H9 (cell line): ENCODE results near the gene NHSL2. TPM values are rescaled to one million over a fixed set of nuclear protein-coding genes. Genes with fewer than 3 reads are reported as not detected.

Experiments used
- DNase-seq: peaks from one replicate; pipeline ENCODE4 v3.0.0-alpha.2; 2017
- H2AFZ ChIP-seq: one replicate; pipeline ENCODE4 v1.6.1; 2013; ENCODE audit warnings: mild to moderate bottlenecking, low read length, control low read depth, moderate library complexity
- H2AK5ac ChIP-seq: 2 replicates; pipeline ENCODE4 v1.6.1; 2013; ENCODE audit warnings: low read length, control low read depth, mixed read lengths; ENCODE audit not compliant: insufficient read length
- H2BK120ac ChIP-seq: one replicate; pipeline ENCODE4 v1.6.1; 2013; ENCODE audit warnings: low read depth, mild to moderate bottlenecking, low read length, control low read depth, inconsistent platforms; ENCODE audit not compliant: poor library complexity, severe bottlenecking
- H2BK12ac ChIP-seq: 2 replicates; pipeline ENCODE4 v1.6.1; 2013; ENCODE audit warnings: low read length, control low read depth, mixed read lengths, low read depth; ENCODE audit not compliant: insufficient read length
- H2BK15ac ChIP-seq: 2 replicates; pipeline ENCODE4 v1.6.1; 2013; ENCODE audit warnings: low read depth, low read length, control low read depth
- H2BK20ac ChIP-seq: one replicate; pipeline ENCODE4 v1.6.1; 2013; ENCODE audit warnings: low read depth, mild to moderate bottlenecking, low read length, control low read depth, inconsistent platforms; ENCODE audit not compliant: poor library complexity, severe bottlenecking
- H2BK5ac ChIP-seq: 2 replicates; pipeline ENCODE4 v1.6.1; 2013; ENCODE audit warnings: low read length, control low read depth, mixed read lengths; ENCODE audit not compliant: insufficient read length
- H3K14ac ChIP-seq: 2 replicates; pipeline ENCODE4 v1.6.1; 2013; ENCODE audit warnings: low read length, control low read depth; ENCODE audit not compliant: insufficient read depth
- H3K18ac ChIP-seq: 2 replicates; pipeline ENCODE4 v1.6.1; 2013; ENCODE audit warnings: low read depth, mild to moderate bottlenecking, mixed read lengths, low read length, control low read depth; ENCODE audit not compliant: insufficient read length
- H3K23ac ChIP-seq: 2 replicates; pipeline ENCODE4 v1.6.1; 2013; ENCODE audit warnings: low read length, control low read depth, mixed read lengths, low read depth; ENCODE audit not compliant: insufficient read length
- H3K23me2 ChIP-seq: 2 replicates; pipeline ENCODE4 v1.6.1; 2013; ENCODE audit warnings: low read depth, mild to moderate bottlenecking, mixed read lengths, low read length, control low read depth; ENCODE audit not compliant: insufficient read length, poor library complexity, severe bottlenecking
- H3K27ac ChIP-seq: 2 replicates; pipeline ENCODE4 v1.5.1; 2013; ENCODE audit warnings: low read length, control low read depth, mixed read lengths, low read depth; ENCODE audit not compliant: insufficient read length
- H3K27me3 ChIP-seq: 2 replicates; pipeline ENCODE4 v1.6.1; 2013; ENCODE audit warnings: low read length, control low read depth, inconsistent platforms; ENCODE audit not compliant: insufficient read depth
- H3K4ac ChIP-seq: 2 replicates; pipeline ENCODE4 v1.6.1; 2013; ENCODE audit warnings: low read depth, mild to moderate bottlenecking, control low read depth, inconsistent platforms, low read length, moderate library complexity
- H3K4me1 ChIP-seq: 2 replicates; pipeline ENCODE4 v1.6.1; 2013; ENCODE audit warnings: low read length, control low read depth, inconsistent platforms; ENCODE audit not compliant: insufficient read depth
- H3K4me2 ChIP-seq: 2 replicates; pipeline ENCODE4 v1.6.1; 2013; ENCODE audit warnings: low read length, control low read depth, mixed read lengths; ENCODE audit not compliant: insufficient read length, insufficient read depth
- H3K56ac ChIP-seq: 2 replicates; pipeline ENCODE4 v1.6.1; 2013; ENCODE audit warnings: low read depth, mild to moderate bottlenecking, mixed read lengths, low read length, control low read depth; ENCODE audit not compliant: insufficient read length
- H3K79me1 ChIP-seq: 2 replicates; pipeline ENCODE4 v1.6.1; 2013; ENCODE audit warnings: low read depth, mild to moderate bottlenecking, moderate library complexity, low read length, control low read depth, inconsistent platforms; ENCODE audit not compliant: insufficient read depth, poor library complexity, severe bottlenecking
- H3K79me2 ChIP-seq: 2 replicates; pipeline ENCODE4 v1.6.1; 2013; ENCODE audit warnings: low read length, control low read depth, inconsistent platforms; ENCODE audit not compliant: insufficient read depth
- H3K9ac ChIP-seq: 2 replicates; pipeline ENCODE4 v1.6.1; 2013; ENCODE audit warnings: low read length, control low read depth, mixed read lengths; ENCODE audit not compliant: insufficient read length; ENCODE audit errors: extremely low read depth
- H3K9me3 ChIP-seq: one replicate; pipeline ENCODE4 v1.6.1; 2013; ENCODE audit warnings: low read depth, low read length, inconsistent platforms; ENCODE audit not compliant: control insufficient read depth
- H3T11ph ChIP-seq: one replicate; pipeline ENCODE4 v1.6.1; 2013; ENCODE audit warnings: mild to moderate bottlenecking, low read length, control low read depth, inconsistent platforms
- H4K20me1 ChIP-seq: one replicate; pipeline ENCODE4 v1.6.1; 2013; ENCODE audit not compliant: control insufficient read depth, insufficient read length, insufficient read depth
- H4K5ac ChIP-seq: 2 replicates; pipeline ENCODE4 v1.6.1; 2013; ENCODE audit warnings: low read depth, mild to moderate bottlenecking, mixed read lengths, low read length, control low read depth; ENCODE audit not compliant: insufficient read length
- H4K8ac ChIP-seq: replicated peaks from 2 replicates; pipeline ENCODE4 v1.6.1; 2013; ENCODE audit warnings: low read length, control low read depth, mixed read lengths, low read depth; ENCODE audit not compliant: insufficient read length
- H4K91ac ChIP-seq: 2 replicates; pipeline ENCODE4 v1.6.1; 2013; ENCODE audit warnings: low read depth, mild to moderate bottlenecking, moderate library complexity, mixed read lengths, low read length, control low read depth; ENCODE audit not compliant: insufficient read length
- H3K27ac Mint-ChIP-seq, 3 experiments: 2 replicates in 2 of 3; 3 replicates in 1 of 3; pipeline ENCODE4 v1.8.0; 2020 to 2021; ENCODE audit warnings: mixed read lengths in 3 of 3, mild to moderate bottlenecking in 1 of 3, moderate library complexity in 1 of 3
- H3K27me3 Mint-ChIP-seq: 2 replicates; pipeline ENCODE4 v1.8.0; 2021; ENCODE audit warnings: low read depth, mild to moderate bottlenecking, moderate library complexity, mixed read lengths
- H3K36me3 Mint-ChIP-seq, 3 experiments: 2 replicates in 2 of 3; 3 replicates in 1 of 3; pipeline ENCODE4 v1.8.0; 2020 to 2021; ENCODE audit warnings: low read depth in 3 of 3, mixed read lengths in 3 of 3; ENCODE audit not compliant: insufficient read depth in 1 of 3
- H3K4me1 Mint-ChIP-seq, 2 experiments: 2 replicates each; pipeline ENCODE4 v1.8.0; 2020; ENCODE audit warnings: mixed read lengths in 2 of 2
- H3K4me3 Mint-ChIP-seq, 2 experiments: 2 replicates in 1 of 2; 3 replicates in 1 of 2; pipeline ENCODE4 v1.8.0; 2020 to 2021; ENCODE audit warnings: mild to moderate bottlenecking in 2 of 2, mixed read lengths in 2 of 2, moderate library complexity in 1 of 2
- H3K9me3 Mint-ChIP-seq, 2 experiments: 2 replicates in 1 of 2; 3 replicates in 1 of 2; pipeline ENCODE4 v1.8.0; 2020; ENCODE audit warnings: mild to moderate bottlenecking in 2 of 2, mixed read lengths in 2 of 2, moderate library complexity in 1 of 2
- CTCF ChIP-seq: fragments of 200-600 bp; sonication (generic); conservative IDR thresholded peaks from 3 replicates; pipeline ENCODE4 v1.8.0; 2021; ENCODE audit warnings: antibody characterized with exemption, mild to moderate bottlenecking
- WGBS: extraction: QIAGEN DNeasy Blood & Tissue Kit; methylation state at CpG from one replicate; pipeline ENCODE4 v1.1.7; 2013; ENCODE audit warnings: missing lambda C conversion rate, low lambda C conversion rate, mixed read lengths; ENCODE audit not compliant: insufficient read length; ENCODE audit errors: extremely low coverage; 5-methylcytosine and 5-hydroxymethylcytosine counted together
- total RNA-seq: library from RNA; stranded (reverse); gene quantifications from 2 replicates; pipeline ENCODE4 v1.2.1, GENCODE V29; 2021

Gene NHSL2
- total RNA-seq, 1 experiment from 2014 or later: 6.4 TPM

GRCh38 chrX:71997320-71997719 is 86.7 kb downstream of the NHSL2 start:
- H3K23me2 ChIP-seq: no peaks in the 10 kb centered on the region
- no peak overlapping the region for H4K8ac ChIP-seq
- H3K4me1 ChIP-seq: peaks cover 7% of the 10 kb centered on the region; the same call in 1 of the 2 replicates
- DNase-seq: no peak
- peaks cover 58 to 72% of the 10 kb centered on the region in 2 experiments for H3K4me1 Mint-ChIP-seq
- no peak overlapping the region for H3K9ac ChIP-seq
- H3K56ac ChIP-seq: no peak overlapping the region
- H3T11ph ChIP-seq: no peak overlapping the region
- H3K4ac ChIP-seq: no peak overlapping the region
- H2AFZ ChIP-seq: no peak overlapping the region
- H4K20me1 ChIP-seq: no peaks in the 10 kb centered on the region
- no peak overlapping the region for H2BK120ac ChIP-seq
- H4K91ac ChIP-seq: no peak overlapping the region
- no peak overlapping the region for H3K27ac ChIP-seq
- H3K14ac ChIP-seq: no peak overlapping the region
- no peak overlapping the region for H2AK5ac ChIP-seq
- H2BK12ac ChIP-seq: peak overlapping the region; percentile 1
- no peaks in the 10 kb centered on the region for H3K27me3 ChIP-seq
- no peak overlapping the region for H3K18ac ChIP-seq
- H2BK20ac ChIP-seq: no peak overlapping the region
- peaks cover 74 to 80% of the 10 kb centered on the region in 2 experiments for H3K9me3 Mint-ChIP-seq
- H2BK15ac ChIP-seq: no peak overlapping the region
- H2BK5ac ChIP-seq: no peak overlapping the region
- H4K5ac ChIP-seq: no peak overlapping the region
- H3K23ac ChIP-seq: no peak overlapping the region
- peaks cover 6% of the 10 kb centered on the region for H3K27me3 Mint-ChIP-seq
- H3K4me2 ChIP-seq: no peak overlapping the region
- no peak overlapping the region for H3K4me3 Mint-ChIP-seq
- H3K79me1 ChIP-seq: no peaks in the 10 kb centered on the region
- H3K36me3 Mint-ChIP-seq: peaks cover 7 to 14% (median 8%) of the 10 kb centered on the region in 3 experiments; a peak in 6 of 7 replicates
- WGBS: no CpG with 5 or more reads among the region's 3 CpGs
- H3K27ac Mint-ChIP-seq: peak overlapping the region in 2 of 3 experiments; percentile 72 to 80; a peak in 3 of 7 replicates
- TF ChIP-seq CTCF: no peak
- H3K79me2 ChIP-seq: no peaks in the 10 kb centered on the region
- H3K9me3 ChIP-seq: peaks cover 52% of the 10 kb centered on the region
